AG10803 (cell line): ENCODE results near the gene SPIB.
A peak's percentile ranks its signal among the peaks of the same experiment; 100 is the strongest.

Experiments
- DNase-seq: peaks from one replicate; pipeline ENCODE4 v3.0.0; 2010; ENCODE audit warnings: low read depth
- H3K4me3 ChIP-seq: 2 replicates; pipeline ENCODE4 v1.5.1; 2011; ENCODE audit warnings: mild to moderate bottlenecking, low read length, control low read depth
- CTCF ChIP-seq: conservative IDR thresholded peaks from 2 replicates; pipeline ENCODE4 v1.5.1; 2011; ENCODE audit warnings: mild to moderate bottlenecking, low read length, control low read depth, inconsistent platforms

The SPIB gene

DNA sequence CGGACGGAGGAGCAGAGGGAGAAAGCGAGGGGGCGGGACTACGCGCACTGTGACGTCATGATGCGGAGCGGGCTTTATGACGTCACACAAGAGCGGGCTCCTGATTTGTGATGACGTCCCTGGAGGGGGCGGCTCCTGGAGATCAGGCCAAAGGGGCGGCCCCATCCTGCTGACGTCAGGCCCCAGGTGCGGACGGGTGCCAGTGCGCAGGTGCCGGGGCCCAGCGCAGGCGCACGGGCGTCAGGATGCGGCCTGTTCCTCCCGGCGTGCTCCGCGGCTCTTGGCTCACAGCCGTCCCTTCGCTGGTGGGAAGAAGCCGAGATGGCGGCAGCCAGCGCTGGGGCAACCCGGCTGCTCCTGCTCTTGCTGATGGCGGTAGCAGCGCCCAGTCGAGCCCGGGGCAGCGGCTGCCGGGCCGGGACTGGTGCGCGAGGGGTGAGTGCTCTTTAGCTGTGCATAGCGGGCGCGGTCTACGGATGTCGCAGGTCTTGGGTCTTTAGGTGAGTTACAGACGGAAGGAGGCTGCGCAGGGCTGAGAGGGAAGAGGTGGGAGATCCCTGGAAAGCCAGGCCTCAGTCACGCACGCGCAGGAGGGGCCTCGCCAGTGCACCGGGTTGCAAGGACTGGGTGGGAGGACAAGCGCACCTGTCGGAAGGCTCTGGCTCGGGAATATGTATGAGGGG is 57.6 kb downstream of the SPIB start, which contains the start of the genes EMC10 and GARIN5A:
TSS of gene EMC10 (plus strand) at position 284 of the 683 bp plus-strand sequence. CDS start at position 322, 38 bp downstream.
TSS of gene GARIN5A (minus strand) at position 625 of the 683 bp plus-strand sequence. CDS start at position 165, 460 bp downstream.
- peak within 1 kb of the TSS; percentile 76 for H3K4me3 ChIP-seq
- TF ChIP-seq CTCF: no peak
- DNase-seq: peak; percentile 90

- no peak for DNase-seq
- H3K4me3 ChIP-seq: peak overlapping the region; percentile 76
- TF ChIP-seq CTCF: no peak
Measured at GRCh38 chr19:50476907-50477238, 58.1 kb downstream of the SPIB start.

GRCh38 chr19:50477751-50478515 is 59.2 kb downstream of the SPIB start:
- TF ChIP-seq CTCF: no peak
- DNase-seq: no peak
- H3K4me3 ChIP-seq: no peak overlapping the region

DNA sequence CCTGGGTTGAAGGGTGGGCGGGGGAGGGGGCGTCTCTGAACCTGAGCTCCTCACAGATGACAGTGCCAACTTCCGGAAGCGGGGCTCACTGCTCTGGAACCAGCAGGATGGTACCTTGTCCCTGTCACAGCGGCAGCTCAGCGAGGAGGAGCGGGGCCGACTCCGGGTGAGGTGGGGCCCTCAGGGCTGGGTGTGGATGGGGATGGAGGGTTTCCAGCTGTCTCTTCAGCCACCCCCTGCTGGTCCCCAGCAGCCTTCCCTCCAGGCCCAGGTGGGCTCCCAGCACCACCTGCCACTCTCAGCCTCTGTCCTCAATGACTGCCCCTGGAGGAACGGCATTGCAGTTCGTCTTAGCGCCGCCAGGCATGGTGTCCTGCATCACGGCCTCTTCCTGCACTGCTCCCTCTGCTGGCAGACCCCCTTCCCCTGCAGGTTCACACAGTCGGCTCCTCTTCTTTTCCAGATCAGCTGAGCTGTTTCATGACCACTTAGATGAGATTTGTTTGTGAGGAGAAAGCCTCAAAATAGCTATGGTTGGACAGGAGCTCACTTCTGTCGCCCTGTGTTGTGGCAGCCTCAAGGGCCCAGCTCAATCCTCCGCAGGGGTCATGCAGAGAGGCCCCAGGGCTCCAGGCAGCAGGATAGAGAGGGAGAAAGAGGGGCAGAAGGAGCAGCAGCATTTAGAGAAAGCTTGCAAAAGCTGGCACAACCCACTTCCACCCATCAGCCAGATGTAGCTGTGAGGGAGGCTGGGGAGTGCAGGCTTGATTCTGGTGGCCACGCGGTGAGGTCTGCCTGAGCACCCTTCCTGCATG is 60.4 kb downstream of the SPIB start:
- H3K4me3 ChIP-seq: no peak overlapping the region
- peak; percentile 48 for DNase-seq
- peak; percentile 72 for TF ChIP-seq CTCF

- TF ChIP-seq CTCF: no peak
- no peak for DNase-seq
- H3K4me3 ChIP-seq: no peak overlapping the region
Measured at GRCh38 chr19:50479761-50480251, 61.1 kb downstream of the SPIB start.

DNA sequence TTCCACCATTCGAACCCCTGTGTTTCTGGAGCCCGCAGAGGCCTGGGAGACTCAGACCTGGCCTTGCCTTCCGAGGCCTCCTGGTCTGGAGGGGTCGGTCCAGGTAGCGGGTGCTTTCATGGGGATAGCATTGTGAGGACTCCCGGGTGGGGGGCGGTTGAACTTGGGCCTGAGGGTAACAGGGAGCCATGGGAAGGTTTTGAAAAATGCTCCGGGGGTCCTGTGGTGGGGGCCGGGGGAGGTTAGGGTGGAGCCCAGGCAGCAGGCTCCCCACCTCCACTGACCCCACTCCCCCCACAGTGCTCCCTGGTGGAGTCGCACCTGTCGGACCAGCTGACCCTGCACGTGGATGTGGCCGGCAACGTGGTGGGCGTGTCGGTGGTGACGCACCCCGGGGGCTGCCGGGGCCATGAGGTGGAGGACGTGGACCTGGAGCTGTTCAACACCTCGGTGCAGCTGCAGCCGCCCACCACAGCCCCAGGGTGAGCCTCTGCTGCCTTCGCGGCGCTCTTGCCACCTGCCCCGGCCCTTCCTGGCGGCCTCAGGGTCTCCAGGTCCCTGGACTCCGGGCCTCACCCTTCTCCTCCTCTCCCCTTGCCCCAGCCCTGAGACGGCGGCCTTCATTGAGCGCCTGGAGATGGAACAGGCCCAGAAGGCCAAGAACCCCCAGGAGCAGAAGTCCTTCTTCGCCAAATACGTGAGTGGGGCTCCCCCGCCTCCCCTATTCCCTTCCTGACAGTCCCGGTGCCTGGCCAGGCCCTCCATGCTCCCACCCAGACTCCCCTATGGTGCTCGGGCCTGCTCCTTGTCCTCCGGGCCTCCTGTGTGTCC is 61.8 kb downstream of the SPIB start:
- TF ChIP-seq CTCF: no peak
- no peak overlapping the region for H3K4me3 ChIP-seq
- DNase-seq: no peak
